Measurements from ENCODE around the gene ANKRD34B.
"Not testable (repeated sequence)": the region's sequence is repeated elsewhere in the genome, so short reads cannot be mapped to it uniquely, and the experiment has no call there.

Gene ANKRD34B

GRCh38 chr5:80569961-80570786 lies at the start of gene ANKRD34B:
TSS of gene ANKRD34B (minus strand) at chr5:80570280. CDS start at chr5:80560019, 10,261 bp downstream.
- no peak for DNase-seq

- DNase-seq, result no peak
These were observed 49.0 kb upstream of the ANKRD34B start for GRCh38 chr5:80619086-80619485.

- no peak for DNase-seq
These were observed 48.4 kb upstream of the ANKRD34B start for GRCh38 chr5:80618438-80618837.

GRCh38 chr5:80615266-80615914 lies 45.3 kb upstream of the ANKRD34B start:
- DNase-seq, result no peak

- no peak for DNase-seq
These were observed 39.6 kb upstream of the ANKRD34B start for GRCh38 chr5:80609692-80610091.

- no peak for DNase-seq
These were observed 38.7 kb upstream of the ANKRD34B start for GRCh38 chr5:80608731-80609130.

GRCh38 chr5:80607832-80608231 lies 37.8 kb upstream of the ANKRD34B start:
- no peak for DNase-seq

- DNase-seq, result no peak
These were observed 37.3 kb upstream of the ANKRD34B start for GRCh38 chr5:80607343-80607742.

- DNase-seq, result no peak
These were observed 31.0 kb upstream of the ANKRD34B start for GRCh38 chr5:80600943-80601693.

- no peak for DNase-seq
These were observed 27.4 kb upstream of the ANKRD34B start for GRCh38 chr5:80597500-80597899.

GRCh38 chr5:80594810-80595209 lies 24.7 kb upstream of the ANKRD34B start:
- no peak for DNase-seq

- DNase-seq, result no peak
These were observed 22.7 kb upstream of the ANKRD34B start for GRCh38 chr5:80592761-80593160.

- no peak for DNase-seq
These were observed 22.0 kb upstream of the ANKRD34B start for GRCh38 chr5:80592105-80592504.

- DNase-seq, result no peak
These were observed 21.3 kb upstream of the ANKRD34B start for GRCh38 chr5:80591352-80591751.

- DNase-seq, result no peak
These were observed 20.7 kb upstream of the ANKRD34B start for GRCh38 chr5:80590766-80591165.

- DNase-seq, result no peak
These were observed 18.9 kb upstream of the ANKRD34B start for GRCh38 chr5:80588858-80589540.

- DNase-seq, result no peak
These were observed 14.7 kb upstream of the ANKRD34B start for GRCh38 chr5:80584770-80585169.

GRCh38 chr5:80580291-80580690 lies 10.2 kb upstream of the ANKRD34B start:
- DNase-seq, result not testable (repeated sequence)

GRCh38 chr5:80579050-80579449 lies 9.0 kb upstream of the ANKRD34B start:
- no peak for DNase-seq

GRCh38 chr5:80577707-80578106 lies 7.6 kb upstream of the ANKRD34B start:
- no peak for DNase-seq

- DNase-seq, result no peak
These were observed 6.3 kb upstream of the ANKRD34B start for GRCh38 chr5:80576383-80576782.

- no peak for DNase-seq
These were observed 3.0 kb upstream of the ANKRD34B start for GRCh38 chr5:80573062-80573461.

Measured in activated CD4-positive, alpha-beta T cell treated with anti-CD3 and anti-CD28 coated beads, Interleukin-2, amount 50 U/mL, for 1 hour (primary cell).